HL-60 (cell line): ENCODE results near the gene HNRNPUL1.

Experiments used
- DNase-seq, 2 experiments: peaks; one replicate each; pipeline ENCODE4 v3.0.0-alpha.2; 2010 to 2020; ENCODE audit warnings: low read depth in 1 of 2, low spot score in 1 of 2
- H3K27ac ChIP-seq: fragments of 250-450 bp; sonication (Bioruptor Pico); replicated peaks from 2 replicates; pipeline ENCODE4 v1.5.1; 2020; ENCODE audit warnings: mild to moderate bottlenecking, moderate library complexity
- H3K27me3 ChIP-seq: fragments of 250-450 bp; sonication (Bioruptor Pico); 2 replicates; pipeline ENCODE4 v1.5.1; 2021; ENCODE audit warnings: mild to moderate bottlenecking, moderate library complexity; ENCODE audit not compliant: insufficient read depth, poor library complexity, severe bottlenecking
- H3K4me3 ChIP-seq: replicated peaks from 2 replicates; pipeline ENCODE4 v1.5.1; 2011; ENCODE audit warnings: mild to moderate bottlenecking, control low read depth, low read length; ENCODE audit not compliant: insufficient read depth
- CTCF ChIP-seq: IDR thresholded peaks from one replicate; pipeline ENCODE4 v1.5.1; 2011; ENCODE audit warnings: low read length, control low read depth, inconsistent platforms; ENCODE audit not compliant: insufficient read depth
- GABPA ChIP-seq: IDR thresholded peaks from 2 replicates; pipeline ENCODE4 v1.6.1; 2012; ENCODE audit warnings: low read depth
- POLR2AphosphoS5 ChIP-seq: IDR thresholded peaks from 2 replicates; pipeline ENCODE4 v1.6.1; 2012; ENCODE audit warnings: low read depth
- REST ChIP-seq: IDR thresholded peaks from 2 replicates; pipeline ENCODE4 v1.6.1; 2012; ENCODE audit warnings: low read depth; ENCODE audit not compliant: insufficient replicate concordance
- SPI1 ChIP-seq: IDR thresholded peaks from 2 replicates; pipeline ENCODE4 v1.6.1; 2012; ENCODE audit warnings: low read depth, mild to moderate bottlenecking, borderline replicate concordance

The HNRNPUL1 gene

GRCh38 chr19:41224632-41225031, 39.5 kb upstream of the HNRNPUL1 start:
- no peak for DNase-seq
- Histone ChIP-seq H3K27ac (no peak overlapping the region), H3K4me3 (no peak overlapping the region), H3K27me3 (peaks cover 42% of the 10 kb centered on the region)
- TF ChIP-seq CTCF (no peak), REST (no peak), GABPA (no peak), POLR2AphosphoS5 (no peak), SPI1 (no peak)

GRCh38 chr19:41225238-41226052, 38.7 kb upstream of the HNRNPUL1 start:
- Histone ChIP-seq H3K4me3 (no peak overlapping the region), H3K27me3 (peaks cover 34% of the 10 kb centered on the region), H3K27ac (no peak overlapping the region)
- no peak for TF ChIP-seq REST
- no peak for TF ChIP-seq GABPA
- TF ChIP-seq SPI1: no peak
- TF ChIP-seq CTCF: no peak
- no peak for TF ChIP-seq POLR2AphosphoS5
- DNase-seq: peak in 1 of 2 experiments; percentile 60

GRCh38 chr19:41226053-41226873, 37.9 kb upstream of the HNRNPUL1 start:
- Histone ChIP-seq H3K27ac (no peak overlapping the region), H3K4me3 (peak overlapping the region; percentile 32), H3K27me3 (peaks cover 28% of the 10 kb centered on the region)
- TF ChIP-seq POLR2AphosphoS5: no peak
- no peak for TF ChIP-seq GABPA
- TF ChIP-seq SPI1: no peak
- DNase-seq: peak in 1 of 2 experiments; percentile 71

- no peak for DNase-seq
- H3K27ac ChIP-seq: no peak overlapping the region
- no peak for TF ChIP-seq REST
- no peak for TF ChIP-seq POLR2AphosphoS5
- no peak for TF ChIP-seq GABPA
- no peak for TF ChIP-seq CTCF
- TF ChIP-seq SPI1: no peak
- H3K27me3 ChIP-seq: peaks cover 28% of the 10 kb centered on the region
- H3K4me3 ChIP-seq: peak overlapping the region; percentile 32; the same call in 1 of the 2 replicates
These were observed 37.2 kb upstream of the HNRNPUL1 start for GRCh38 chr19:41226874-41227390.
